HG03439 (cell line): ENCODE measurements around the gene CCDC138.

ENCODE experiments used
- ATAC-seq: cut with Tn5 transposase; IDR thresholded peaks from one replicate; pipeline ENCODE4 v1.9.1; 2021; ENCODE audit warnings: mild to moderate bottlenecking, moderate library complexity; ENCODE audit not compliant: unreplicated experiment

CCDC138 gene

DNA sequence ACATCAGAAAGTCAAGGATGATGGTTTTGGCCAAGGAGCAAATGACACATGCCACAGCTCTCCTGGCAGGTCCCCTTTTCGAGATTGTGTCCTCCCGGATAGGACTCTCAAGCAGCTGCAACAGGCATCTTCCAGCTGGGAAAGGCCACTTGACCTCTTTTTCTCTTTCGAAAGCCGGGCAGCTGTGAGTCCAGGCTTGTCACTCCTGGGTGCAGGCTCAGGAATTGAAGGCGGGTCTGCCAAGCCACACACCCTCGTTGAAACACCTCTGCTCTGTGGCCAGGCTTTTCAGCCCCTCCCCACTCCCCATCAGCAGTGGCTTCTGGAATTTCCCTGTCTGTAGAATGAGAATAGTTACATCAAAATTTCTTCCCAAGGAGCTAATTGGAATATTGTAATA, 98.0 kb downstream of the CCDC138 start:
- no peak for ATAC-seq

DNA sequence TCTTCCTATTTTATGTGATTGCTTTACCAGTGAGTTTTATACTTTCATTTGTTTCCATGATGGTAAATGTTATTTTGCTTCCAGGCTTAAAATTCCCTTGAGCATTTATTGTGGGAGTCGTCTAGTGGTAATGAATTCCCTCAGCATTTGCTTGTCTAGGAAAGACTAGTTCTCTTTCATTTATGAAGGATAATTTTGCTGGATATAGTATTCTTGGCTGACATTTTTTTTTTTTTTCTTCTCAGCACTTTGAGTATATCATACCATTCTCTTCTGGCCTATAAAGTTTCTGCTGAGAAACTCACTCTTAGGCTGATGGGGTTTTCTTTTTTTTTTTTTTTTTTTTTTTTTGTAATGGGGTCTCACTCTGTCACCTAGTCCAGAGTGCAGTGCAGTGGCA, 103.3 kb downstream of the CCDC138 start:
- no peak for ATAC-seq

DNA sequence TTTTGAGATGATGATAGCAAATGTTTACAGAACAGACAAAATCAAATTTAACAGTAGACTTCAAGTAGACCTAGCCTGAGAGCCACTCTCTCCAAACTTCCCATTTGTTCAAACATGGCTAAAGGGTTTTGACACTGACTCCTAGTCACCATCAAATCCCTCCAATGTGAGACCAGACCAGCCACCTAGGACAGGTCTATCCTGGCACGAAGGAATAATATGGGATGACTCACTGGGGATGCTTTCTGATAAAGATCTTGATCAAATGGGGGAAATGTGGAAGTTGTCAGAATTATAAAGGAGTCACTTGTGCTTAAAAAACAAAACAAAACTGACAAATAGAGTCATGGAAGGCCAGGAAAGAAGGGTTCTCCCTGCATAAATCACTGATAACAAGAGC, 106.7 kb downstream of the CCDC138 start:
- no peak for ATAC-seq

DNA sequence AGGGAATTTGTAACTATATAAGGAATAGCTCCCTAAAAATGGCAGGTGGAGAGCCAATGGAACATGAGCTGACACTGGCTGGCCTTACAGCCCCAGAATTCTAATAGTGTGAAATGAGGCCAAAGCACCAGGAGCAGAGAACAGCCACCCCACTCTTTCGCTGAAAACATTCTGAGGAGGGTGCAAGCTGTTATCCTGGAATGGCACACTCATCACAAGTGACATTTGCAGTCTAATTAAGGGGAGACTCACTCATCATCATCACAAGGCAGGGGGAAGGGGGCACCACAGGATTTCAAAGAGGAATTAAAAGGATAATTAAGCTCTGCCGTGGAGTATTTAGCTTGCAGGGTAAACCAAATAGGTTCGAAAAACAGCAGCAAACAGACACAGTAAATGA, 108.2 kb downstream of the CCDC138 start:
- ATAC-seq, result no peak

DNA sequence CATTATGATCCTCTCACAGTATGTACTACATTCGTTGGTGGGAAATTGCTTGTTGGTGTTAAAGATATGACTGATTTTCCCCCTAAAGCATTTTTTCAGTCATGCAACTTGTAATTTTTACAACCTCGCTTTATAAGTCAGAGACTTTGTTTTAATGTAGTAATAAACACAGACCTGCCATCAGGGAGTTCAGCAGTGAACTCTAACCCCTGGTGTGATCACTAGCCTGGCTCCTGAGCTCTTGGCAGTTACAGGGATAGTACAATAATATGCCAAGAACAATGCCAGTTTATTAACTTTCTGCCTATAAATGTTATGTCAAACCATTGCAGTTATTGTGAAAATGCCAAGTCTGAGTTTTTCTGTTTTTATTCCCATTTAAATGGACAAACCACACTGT, 108.6 kb downstream of the CCDC138 start:
- no peak for ATAC-seq

DNA sequence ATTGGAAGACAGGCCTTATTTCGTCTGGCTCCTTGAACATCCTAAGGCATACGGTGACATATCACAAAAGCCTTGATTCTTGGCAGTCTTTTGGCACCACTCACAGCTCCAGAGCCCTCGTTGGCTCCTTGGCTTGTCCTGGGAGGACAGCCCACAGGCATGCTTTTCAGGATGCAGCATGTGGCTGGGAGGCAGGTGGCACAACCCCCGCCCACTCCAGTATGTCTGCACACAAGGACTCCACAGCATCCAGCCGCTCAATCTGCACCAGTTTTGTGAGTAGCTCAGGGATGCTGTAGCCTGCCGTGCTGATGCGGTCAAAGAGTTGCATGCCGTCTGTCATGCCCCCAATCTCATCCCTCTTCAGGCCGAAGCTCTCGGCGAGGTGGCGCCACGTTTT, 110.2 kb downstream of the CCDC138 start:
- ATAC-seq, result no peak

DNA sequence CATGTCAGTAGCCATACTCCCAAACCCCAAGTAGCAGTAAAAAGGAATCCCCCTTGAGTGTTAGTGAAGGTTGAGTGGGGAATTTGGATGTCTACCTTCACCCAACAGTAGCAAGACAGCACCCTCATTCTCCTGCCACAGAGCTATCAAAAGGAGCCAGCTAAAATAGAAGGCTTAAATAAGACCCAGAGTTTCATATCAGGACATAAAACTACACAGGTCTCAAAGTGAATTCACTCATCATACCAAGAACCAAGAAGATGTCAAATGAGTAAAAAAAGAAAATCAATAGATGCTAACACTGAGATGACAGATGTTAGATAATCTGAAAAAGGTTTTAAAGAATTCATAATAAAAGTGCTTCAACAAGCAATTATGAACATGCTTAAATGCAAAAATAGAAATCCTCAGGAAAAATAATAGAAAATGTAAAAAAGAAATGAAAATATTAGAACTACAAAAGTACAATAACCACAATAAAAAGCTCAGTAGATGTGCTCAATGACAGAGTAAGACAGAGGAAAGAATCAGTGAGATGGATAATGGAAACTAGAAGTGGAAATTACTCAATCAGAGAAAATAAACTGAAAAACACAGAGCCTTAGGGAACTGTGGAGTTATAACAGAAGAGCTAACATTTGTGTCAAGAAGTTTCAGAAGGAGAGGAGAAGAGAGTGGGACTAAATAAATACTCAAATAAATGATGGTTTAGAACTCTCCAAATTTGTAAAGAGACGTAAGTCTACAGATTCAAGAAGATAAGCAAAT, 111.9 kb downstream of the CCDC138 start:
- no peak for ATAC-seq

DNA sequence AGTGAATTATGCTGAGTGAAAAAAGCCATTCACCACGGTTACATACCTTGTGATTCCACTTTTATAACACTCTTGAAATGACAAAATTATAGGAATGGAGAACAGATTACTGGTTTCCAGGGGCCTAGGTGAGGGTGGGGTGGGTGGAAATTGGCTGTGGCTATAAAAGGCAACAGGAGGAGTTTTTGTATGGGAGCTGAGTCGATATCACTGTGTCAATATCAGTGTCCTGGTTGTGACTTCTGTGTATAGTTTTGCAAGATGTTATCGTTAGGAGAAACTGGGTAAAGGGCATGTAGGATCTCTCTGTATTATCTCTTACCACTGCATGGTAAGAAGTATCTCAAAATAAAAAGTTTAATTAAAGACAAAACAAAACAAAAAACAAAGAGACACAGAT, 118.1 kb downstream of the CCDC138 start:
- no peak for ATAC-seq

DNA sequence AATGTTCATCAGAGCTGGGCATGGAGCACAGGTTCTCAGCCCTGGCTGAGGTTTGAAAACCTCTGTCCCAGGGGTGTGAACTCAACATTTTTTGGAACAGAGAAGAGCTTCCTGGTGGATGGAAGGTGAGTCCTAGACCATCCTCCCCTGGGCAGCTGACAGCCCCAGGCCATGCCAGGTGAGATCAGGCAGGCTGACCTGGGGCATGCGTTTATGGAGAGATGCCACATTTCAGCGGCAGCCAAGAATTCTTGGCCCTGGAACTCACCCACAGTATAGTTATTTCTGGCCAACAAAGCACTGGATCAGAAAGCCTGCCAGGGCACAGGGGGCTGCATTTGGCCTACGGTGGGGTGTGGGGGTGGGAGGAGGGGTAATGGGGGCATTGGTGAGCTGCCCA, 118.6 kb downstream of the CCDC138 start:
- no peak for ATAC-seq

DNA sequence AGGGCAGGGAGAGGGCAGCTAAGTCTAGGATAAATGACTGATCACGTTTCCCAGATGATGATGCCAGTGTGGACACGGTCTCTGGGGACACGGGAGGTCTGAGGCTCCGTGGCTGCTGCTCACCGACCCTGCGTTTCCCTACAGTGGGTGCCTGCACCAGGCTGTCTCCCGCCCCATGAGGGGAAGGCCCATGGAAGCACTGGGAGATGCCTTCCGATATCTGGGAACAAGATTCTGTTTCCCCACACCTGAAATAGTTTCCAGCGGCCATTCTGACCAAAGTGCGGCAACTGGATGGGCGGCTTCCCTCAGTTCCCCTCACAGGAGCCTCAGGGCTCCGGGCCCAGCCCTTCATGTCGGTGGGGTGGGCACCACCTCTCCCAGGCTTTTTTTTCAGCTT, 119.3 kb downstream of the CCDC138 start:
- ATAC-seq, result no peak

DNA sequence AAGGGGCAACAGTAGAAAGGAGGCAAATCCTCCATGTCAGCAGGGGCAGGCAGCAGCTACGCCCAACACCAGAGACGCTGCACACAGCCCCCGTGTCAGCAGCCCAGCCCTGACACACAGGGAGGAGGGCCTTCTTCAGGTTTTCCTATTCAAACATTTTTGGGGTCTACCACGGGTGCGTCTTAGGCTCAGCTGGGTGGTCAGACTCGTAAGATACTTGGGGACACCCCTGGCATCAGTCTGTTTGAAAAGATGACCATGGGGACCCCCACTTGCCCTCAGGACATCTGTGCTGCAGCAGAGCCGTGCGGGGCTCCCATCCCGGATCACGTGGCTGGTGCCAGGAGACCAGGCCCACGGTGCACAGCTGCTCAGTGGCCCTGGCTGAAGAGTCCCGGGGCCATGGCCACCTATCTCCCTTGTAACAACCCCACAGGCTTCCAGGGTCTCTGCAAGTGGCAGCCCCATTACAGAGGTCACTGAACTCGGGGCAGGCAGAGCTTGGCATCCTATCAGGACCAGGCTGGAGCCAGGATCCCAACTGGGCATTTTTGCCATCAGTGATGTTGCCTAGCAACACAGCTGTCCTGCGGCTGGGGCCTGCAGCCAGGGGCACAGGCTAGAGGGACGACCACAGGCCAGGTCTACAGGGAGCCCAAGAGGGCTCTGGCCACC, 120.0 kb downstream of the CCDC138 start:
- ATAC-seq, result no peak

DNA sequence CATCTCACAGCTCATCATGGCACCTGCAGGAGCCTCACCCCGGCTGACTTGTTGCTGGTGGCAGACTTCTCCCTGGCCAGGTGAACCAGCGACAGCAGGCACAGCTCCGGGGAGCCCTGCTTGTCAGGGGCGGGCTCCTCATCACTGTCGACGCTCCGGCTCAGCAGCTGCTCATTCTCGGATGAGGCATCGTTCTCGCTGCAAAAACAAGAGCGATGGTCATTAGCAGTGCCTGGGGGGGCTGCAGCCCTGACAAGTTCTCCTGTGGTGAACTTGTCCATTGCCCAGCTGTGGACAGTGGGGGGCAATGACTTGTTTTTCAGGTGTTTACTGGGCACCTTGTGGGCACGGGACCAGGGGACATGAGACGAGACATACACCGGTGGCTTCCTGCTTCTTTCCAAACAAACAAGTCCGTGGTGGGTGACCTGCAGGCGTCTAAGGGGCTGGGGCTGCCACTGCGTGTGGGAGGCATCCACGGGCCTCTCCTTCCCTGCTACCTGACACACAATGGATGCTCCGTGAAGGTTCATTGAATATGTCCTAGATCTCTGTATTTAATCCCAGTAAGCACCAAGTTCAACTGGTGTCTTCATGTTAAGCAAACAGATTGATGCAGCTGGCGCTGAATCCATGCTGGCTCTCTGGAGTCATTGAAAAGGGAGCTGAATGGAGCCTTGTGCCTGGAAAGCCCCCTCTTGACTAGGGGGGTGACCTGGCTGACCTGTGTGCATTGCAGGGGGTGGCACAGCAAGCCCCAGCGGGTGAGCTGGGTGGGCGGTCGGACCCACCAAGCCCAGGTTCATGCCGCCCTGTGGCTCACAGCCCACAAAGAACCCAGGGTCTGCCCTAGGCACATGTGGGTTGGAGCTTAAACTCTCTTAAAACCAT, 121.5 kb downstream of the CCDC138 start:
- ATAC-seq, result no peak

DNA sequence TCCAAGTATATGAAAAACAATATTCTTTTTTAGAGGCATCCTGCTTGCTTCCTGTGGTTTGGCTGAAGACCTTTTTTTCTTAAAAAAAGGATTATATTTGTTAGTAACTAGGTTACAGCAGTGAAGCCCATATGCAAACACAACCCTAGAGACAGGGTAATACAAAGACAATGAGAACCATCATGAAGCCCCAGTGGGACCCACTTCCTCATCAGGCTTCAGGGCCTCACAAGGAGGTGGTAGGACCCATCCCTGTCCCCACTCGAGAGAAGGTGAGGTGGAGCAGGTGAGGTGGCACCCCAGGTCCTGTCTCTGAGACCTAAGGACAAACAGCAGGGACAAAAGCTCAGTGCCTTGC, 122.1 kb downstream of the CCDC138 start:
- no peak for ATAC-seq

DNA sequence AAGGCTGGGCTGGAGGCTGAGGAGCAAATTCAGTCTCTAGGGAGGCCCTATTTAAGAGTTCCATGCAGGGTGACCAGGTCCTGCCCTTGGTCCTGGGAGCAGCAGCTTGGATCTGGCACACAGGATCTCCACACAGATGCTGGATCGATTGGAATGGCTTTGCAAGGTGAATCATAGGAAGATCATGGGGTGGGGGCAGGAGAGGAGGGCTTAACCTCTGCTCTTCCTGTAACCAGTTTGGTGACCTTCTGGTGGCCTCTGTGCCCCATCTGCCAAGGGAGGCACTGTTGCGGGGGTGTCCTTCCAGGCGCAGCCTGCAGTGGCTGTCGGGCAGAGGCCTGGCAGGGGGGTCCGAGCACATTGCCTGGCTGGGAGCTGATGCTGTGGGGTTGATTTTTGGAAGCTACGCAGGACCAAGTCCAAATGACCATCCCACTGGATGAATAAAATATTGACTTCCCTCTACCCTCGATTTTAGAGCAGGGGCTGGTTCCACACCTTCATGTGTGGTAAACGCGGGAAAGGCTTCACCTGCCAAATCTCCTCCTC, 122.8 kb downstream of the CCDC138 start:
- ATAC-seq, result no peak

DNA sequence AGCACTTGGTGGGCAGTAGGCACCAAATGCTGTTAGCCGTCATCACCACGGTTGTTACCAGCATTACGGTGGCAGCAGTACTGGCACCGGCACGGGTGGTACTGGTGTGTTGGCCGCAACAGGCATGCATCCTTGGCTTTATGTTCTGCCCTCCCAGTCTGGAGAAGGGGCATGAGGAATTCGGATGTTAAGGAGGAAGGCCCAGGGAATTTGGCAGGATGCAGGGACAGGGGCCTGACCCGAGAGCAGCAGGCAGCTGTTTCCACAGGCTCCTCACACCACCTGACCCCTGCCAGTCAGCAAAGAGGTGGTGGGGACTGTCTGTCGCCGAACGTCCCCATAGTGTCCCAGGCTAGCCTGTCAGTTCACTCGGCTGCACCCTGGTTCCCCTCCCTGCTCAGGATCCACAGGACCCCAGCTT, 123.5 kb downstream of the CCDC138 start:
- no peak for ATAC-seq

DNA sequence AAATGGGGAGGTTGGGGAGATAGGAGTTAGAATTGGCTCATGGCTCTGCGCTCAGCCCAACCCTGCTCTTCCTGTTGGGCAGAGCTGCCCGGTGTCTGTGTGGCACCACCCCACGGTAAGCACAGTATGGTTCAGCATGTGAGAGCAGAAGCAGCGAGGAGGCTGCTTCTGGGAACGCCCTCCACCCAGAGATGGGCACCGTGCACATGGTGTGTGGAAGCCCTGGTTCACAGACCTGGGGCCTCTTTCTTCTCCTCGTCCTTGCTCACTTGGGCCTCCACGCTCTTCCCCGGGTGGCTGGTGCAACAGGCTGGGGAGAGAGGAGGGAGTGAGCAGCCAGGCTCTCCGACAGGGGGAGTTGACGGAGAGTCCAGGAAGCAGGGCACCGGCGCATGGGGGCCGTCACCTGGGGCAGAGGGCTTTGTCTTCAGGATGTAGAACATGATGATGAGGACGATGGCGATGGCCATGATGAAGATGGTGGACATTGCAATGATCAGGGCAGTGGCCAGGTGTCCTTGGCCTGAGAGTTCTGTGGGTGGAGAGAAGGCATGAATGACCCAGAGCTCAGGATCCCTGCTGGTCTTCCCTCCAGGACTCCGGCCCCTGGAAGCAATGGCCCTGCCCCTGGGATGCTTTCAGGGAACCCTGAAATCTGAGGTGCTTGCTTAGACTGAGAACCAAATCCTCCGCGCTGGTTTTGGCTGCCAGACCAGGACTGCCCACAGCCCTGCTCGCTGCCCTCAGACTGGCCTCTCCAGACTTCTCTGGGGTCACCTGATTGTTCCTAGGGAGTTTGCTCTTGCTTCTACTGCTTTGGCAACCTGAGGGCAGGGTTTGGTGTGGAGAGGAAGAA, 124.2 kb downstream of the CCDC138 start:
- ATAC-seq, result no peak

DNA sequence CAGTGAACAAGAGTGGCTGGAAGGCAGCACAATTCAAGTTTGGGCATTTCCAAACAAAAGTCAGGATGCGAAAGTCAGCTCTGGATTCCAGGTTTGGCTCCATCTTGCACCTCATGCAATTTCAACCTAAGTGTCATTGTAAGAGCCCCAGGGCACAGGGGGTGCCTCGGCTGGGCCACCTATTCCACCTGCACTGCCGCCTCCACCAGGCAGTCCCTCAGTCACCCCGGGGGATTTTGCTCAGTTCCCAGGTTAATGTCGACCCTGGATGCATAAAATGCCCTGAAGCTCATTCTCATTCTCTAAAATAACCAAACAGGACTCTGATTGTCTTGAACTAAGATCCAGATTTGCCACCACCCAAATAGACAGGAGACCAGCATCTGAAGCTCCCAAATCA, 124.8 kb downstream of the CCDC138 start:
- no peak for ATAC-seq

DNA sequence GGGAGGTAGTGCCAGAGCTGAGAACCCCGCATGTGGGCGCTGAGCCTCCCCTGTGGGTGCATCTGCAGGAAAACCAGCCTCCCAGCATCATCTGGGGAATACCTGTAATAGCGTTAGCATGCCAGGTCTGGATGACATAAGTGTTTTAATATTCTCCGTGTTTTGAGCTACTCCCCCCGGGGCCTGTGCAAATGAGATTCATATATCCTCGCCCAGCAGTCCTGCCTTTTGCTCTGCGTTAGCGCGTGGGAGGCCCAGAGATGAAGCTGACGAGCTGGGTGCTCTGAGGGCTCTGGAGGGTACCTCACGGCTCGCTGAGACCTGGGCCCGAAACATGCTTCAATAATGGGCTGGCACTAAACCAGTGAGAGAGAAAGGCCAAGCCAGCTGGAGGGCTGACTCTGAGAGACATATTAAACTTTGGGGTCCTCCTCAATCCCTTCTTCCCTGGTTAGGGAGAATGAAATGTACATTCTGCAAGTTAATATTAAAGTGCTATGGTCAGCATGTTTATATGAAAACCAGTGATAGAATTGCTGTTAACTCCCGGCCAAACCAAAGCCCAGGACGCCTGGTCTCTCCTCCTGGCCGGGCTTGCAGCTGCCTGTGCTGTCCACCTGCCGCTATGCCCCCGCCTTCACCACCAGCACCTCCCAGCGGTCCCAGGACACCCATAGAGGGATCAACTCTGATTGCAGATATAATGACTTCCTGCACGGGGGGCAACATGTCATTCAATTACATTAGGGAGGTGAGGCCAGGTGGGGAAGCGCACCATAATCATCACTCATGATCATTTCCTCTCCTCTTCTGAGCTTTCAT, 125.4 kb downstream of the CCDC138 start:
- ATAC-seq, result no peak

DNA sequence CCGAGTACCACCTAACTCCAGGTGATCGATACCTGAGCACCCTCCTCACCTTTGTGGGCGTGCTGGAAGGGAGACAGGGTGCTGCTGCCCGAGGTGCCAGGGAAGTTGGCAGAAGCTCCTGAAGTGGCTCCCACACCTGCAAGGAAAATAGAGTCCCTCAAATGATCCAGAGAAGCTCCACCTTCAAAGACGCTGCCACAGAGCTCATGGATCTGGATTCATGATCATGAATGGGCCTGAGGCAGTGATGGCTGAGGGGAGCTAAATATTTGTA, 126.0 kb downstream of the CCDC138 start:
- ATAC-seq, result no peak
